AG20443 (cell line): ENCODE results near the gene SAMSN1.

Experiments
- DNase-seq: peaks from one replicate; pipeline ENCODE4 v3.0.0; 2012; ENCODE audit warnings: low spot score, mixed read lengths

Gene SAMSN1

DNA sequence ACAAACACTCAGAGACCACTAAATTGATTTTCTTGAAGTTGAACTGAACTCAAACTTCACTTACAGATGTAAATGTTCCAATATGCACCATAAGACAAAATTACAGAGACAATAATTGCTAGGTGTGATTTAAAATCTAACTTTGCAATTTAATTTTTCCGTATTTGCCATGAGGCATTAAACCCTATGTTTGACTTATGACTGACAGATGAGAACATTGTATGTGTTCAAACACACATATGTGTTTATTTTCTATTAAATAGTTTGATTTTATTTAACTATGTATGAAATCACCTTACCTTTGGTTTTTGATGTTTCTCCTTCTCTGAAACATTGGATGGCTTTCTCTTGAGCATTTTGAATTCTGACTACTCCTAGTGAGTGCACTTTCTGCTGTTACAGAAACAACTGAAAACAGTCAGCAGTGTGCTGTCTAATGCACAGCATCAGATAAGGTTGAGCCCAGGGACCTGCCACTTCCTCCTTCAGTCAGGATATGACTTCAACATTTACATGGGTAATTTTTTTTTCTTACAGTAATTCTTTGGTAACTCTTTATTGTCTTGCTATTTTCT, at the start of gene SAMSN1:
Gene SAMSN1 (minus strand): TSS at position 410 of the 575 bp plus-strand sequence. CDS start 54 bp downstream, at position 356.
- no peak for DNase-seq

DNA sequence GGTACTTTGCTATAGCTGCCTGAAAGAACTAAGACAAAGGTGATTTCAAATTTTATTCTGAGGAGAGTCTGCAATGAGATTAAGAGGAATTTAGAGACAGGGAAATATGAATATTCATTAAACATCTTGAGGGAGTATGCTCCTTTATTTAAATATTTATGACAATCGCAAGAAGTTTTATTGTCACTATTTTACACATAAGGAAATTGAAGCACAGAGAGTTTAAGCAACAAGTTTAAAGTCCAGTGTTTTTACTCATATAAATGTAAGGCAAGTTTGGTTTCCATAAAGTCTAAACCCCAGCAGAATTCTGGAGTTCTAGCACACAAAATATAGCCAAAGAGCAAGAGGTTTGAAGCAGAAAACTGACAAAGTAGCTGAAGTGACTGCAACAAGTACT, 49.3 kb upstream of the SAMSN1 start:
- DNase-seq: no peak

DNA sequence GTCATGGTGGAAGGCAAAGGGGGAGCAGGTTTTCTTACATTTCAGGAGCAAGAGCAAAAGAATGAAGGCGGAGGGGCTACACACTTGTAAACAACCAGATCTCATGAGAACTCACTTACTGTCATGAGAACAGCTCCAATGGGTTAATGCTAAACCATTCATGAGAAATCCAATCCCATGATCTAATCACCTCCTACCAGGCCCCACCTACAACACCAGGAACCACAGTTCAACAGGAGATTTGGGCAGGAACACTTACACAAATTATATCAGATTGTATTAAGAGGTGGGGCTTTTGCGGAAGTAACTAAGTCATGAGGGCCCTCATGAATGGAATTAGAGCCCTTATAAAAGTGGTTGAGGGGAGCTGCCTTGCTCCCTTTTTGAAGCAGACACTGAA, 48.9 kb upstream of the SAMSN1 start:
- DNase-seq: no peak

DNA sequence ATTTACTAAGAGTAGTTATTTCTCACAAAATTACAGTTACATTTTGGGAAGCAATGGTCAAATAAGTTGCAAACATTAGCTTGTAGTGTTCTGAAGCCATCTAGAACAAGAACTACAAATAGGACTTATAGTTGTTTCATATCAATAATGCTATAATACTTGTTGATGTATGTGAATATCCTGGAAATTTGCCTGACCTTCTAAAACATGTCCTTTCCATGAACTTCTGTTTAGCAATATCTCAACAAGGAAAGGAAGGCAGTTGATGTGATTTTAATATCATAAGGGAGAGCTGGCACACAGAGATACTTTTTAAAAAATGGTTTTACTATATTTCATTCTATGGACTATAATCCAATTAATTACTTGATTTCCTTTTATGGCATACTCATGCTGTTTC, 47.1 kb upstream of the SAMSN1 start:
- DNase-seq: no peak

DNA sequence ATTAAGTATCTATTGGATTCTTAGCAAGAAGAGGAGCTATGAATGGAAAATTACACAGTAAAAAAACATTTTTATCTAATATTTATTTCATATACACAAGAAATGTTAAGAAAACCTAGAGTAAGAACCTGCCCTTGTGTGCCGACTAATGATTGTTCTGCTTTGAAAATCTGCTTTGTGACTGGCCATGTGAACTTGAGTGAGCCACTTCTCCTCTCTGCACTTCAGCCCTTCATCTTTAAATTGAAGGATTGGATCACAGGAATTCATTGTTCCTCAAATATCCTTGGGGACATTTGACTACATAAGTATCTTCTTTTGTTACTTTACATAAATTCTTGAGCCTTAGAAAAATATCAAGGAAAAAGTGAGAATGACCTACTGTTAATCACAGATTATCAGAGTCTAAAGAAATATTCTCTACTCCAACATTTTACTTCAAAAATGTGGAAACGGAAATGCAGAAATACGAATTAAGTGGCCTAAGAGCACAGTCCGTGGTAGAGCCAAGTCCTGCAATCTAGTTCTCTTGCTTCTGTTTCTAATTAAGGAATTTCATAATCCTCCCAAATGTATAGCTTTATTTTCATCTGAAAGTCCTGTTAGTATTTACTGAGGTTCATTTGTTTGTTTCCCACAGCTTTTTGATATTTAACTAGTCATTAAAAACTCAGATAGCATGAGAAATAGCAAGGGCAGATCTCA, 46.3 kb upstream of the SAMSN1 start:
- no peak for DNase-seq

DNA sequence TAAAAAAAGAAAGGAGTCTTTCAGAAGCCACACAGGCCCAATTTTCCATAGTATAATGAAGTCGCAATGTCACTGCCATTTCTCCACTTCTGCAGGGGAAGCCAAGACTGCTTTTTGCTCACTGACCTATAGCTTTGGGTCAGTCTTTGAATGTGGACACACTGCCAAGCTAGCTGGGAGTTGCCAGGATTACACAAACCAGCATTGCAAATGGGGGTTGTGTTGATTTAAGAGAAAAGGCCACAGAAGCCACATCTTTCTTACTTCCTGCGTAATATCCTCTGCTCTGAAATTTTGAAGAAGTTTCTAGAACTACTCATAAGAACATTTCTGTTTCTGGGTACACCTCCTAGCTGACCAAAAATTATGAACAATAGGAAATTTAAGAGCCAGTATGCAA, 45.8 kb upstream of the SAMSN1 start:
- no peak for DNase-seq

DNA sequence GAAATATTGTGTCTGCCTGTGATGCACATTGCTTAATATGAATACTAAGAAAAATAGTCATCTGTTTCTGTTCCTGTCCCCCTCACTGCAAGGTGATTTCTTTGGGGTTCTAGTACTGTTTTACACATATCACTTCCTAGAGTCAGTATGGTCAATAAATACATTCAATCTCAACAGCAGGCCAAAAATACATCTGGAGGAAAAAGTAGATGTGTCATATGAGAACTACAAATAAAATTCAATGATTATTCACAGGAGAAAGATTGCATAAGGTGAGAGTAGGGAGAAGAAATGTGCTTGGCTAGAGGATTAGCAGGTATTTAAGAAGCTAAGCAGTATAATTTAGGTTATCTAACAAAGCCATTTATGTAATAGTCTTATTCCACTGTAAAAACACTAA, 45.3 kb upstream of the SAMSN1 start:
- no peak for DNase-seq

DNA sequence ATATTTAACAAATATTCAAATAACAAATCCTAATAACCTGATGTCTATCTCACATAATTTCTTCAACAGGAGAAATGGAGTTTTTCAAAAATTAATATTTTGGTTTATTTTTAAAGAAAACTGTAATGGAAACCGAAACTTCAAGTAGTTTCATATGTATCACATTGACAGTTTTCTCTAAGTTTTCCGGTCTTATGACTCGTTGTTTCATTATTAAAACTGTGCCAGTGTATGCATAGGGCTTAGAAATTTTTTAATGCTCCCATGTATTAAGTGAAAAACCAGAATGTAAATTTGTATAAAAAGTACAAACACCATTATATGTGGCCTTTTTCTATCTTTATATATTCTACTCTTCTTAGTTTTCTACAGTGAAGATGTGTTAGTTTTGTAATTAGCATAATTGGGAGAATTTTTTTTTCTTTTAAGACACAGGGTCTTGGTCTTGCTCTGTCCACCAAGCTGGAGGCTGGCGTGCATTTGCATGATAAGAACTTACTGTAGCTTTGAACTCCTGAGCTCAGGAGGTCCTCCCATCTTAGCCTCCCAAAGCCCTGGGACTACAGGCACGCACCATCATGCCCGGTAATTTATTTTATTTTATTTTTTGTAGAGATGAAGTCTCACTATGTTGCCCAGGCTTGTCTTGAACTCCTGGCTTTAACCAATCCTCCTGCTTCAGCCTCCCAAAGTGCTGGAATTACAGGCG, 43.9 kb upstream of the SAMSN1 start:
- no peak for DNase-seq

DNA sequence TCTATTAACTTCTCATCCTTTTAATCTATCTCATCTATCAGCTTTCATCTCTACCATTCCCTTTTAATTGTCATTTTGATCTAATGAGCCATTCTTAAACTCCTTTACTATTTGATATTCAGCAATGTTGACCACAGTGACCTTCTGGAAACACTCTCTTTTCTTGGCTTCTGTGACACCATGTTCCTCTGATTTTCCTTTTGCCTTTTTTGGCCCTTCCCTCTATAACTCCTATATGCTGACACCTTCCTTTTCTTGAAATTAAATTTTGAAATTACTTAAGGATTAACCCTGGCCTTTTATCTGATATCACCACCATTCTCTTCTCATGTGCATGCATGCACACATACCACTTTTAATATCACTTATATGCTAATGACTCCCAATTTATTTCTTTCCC, 41.2 kb upstream of the SAMSN1 start:
- no peak for DNase-seq

DNA sequence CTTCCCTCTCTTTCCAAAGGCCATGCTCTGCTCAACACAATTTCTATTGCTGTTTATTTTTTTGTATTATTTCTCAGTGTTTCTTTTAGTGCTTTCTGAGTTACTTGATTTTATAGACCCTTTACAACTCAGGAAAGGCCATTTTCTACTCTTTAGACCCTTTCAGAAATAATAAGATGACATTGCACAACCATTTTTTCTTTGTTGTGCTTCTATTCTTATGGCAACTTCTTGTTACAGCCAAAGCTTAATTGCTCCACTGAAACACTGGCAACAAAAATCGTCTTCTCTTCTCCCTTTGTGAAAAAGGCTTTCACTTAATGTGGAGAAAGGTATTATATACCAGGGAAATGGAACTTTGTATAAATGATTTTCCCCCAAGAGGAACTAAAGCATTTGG, 39.0 kb upstream of the SAMSN1 start:
- DNase-seq: no peak

DNA sequence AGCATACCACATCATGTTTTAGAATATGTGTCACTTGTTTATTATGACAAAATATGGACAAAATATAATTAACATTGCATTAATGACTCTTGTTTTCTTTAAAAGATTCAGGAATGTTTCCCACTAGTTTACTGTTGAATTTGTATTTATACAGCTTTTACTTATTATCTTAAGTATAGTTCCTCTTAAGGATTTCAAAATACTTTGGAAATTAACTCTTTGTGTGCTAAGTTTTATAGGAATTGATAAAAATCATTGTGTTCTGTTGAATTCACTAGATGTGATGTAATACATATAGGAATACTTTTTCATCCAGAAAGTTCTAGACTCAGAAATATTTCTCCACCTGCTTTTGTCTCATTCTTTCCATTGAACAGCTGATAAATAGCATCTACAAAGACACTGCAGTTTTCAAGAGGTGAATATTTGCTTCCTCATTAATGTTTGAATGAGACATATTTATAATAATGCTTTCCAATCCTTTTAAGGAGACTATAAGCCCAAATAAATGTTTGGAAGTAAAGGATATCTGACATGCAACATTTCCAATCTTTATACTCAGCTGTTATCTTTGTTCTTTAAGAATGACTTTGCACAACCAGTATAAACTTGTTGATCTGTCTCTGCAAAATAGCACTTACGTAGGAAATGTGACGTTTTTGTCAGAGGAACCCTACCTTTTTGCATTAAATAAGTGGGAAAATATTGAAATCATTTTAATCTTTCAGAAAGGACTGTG, 38.4 kb upstream of the SAMSN1 start:
- DNase-seq: no peak

DNA sequence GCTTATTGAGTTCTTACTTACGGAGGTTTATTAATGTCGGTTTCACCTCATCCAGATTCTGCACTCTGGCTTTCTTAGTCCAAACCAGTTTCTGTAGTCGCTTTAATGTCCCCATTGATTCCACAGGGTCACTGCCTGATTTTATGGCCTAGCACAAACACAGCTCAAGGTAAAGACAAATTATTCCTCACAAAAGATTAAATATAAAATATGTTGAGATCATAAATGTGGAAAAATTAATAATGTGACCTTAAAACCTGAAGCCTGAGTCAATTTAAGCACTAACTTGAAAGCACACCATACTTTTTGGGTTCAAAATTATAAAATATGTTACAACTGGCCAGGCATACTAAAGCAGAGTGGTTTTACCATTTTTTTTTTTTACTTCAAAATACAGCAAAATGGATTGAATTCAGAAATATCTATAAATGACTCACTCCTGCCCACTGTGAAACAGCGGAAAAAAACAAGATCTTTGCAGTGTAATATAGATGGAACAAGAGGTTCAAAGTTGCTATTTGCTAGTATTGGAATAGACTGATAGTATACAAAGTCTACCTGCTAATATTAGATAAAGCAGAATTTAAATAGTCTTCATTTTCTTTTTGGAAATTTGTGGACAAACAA, 37.6 kb upstream of the SAMSN1 start:
- DNase-seq: no peak

DNA sequence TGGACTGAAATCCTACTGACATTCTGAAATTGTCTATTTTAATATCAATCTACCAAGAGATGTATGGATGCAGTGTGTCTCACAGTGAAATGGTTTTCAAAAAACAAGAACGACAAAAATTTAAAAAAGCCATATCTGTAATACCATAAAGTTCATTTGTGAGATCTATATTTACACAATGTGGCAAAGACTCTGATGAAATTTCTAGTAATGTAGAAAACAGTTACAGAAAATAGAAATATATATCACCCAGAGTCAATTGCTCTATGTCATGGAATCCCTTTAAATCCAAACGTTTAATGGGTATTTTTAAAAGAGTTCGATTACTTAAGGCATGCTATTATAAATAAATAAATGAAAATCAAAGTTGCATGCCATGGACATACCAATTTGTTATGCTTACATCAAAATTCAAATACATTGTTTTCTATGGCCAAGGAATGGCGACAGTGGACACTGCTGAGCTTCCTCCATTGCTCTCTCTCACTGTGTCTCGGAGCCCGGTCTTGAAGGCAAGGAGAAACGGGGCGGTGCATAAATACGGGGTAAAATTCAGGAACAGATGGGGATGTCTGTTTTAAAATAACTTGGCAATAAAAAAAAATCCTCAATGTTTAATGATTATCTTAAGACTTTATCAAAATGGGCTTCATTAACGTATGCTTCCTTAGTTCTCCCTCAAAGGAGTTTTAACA, 37.0 kb upstream of the SAMSN1 start:
- no peak for DNase-seq

DNA sequence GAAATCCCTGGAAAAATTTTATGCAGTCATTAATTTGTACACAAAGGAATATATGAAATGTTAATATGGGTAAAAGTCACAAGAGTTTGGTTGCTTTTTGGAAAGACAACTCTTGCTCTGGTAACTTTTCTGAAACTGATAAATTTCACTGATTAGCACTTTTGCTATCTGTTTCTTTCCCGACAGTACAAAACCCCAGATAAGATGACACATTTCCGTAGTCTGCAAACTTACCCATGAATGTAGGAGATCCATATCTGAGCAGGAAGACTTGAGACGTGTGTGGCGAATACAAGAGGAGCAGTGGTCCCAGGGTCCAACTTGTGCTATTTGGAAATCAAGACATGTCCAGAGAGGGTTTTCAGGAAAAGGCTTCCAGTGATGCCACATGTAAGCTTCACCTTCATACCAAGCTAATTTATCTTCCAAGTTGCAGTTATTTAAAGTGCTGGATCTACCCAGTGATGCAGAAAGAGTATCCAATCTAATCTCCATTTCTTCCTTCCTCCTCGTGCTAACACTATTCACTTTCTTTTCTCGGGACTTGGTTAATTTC, 35.9 kb upstream of the SAMSN1 start:
- no peak for DNase-seq

DNA sequence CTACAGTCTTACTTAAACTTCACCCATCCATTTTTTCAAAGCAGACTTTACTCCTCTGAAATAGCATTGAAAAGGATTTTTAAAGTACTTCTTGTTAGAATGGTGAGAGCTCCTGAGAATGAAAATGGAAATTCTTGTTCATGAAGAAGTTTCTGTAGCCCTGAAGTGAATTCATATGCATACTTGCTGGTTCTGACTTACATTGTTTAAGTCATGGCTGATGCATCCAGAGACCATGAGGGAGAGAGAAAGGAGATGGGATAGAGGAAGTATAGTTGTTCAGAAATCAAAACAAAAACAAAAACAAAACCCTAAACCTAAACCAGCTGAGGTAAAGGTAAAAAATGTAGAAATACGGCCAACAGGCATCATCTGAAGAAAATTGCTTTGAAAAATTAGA, 27.1 kb upstream of the SAMSN1 start:
- no peak for DNase-seq

DNA sequence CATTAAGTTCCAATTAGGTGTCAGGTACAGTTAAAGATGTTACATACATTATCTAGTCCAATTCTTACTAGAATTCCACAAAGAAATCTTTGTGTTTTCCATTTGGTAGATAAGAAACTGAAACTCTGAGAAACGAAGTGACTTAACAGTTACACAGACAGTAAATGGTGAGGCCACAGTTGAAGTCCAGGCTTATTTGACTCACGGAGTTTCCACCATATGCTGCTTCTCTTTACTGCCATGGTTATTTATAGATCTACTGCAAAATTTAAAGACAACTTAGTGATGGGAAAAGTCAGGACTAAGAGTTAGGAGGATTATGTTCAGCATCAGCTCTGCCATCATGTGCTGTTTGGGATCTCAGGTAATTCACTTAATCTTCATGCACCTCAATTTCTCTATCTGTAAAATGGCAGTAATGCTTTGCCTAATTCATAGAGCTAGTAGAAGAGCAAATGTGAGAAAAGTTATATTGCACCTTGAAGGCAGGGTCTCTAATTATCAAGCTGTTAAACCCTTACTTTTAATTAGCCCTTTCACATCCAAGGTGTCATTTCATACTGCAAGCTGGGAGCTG, 26.2 kb upstream of the SAMSN1 start:
- DNase-seq: no peak

DNA sequence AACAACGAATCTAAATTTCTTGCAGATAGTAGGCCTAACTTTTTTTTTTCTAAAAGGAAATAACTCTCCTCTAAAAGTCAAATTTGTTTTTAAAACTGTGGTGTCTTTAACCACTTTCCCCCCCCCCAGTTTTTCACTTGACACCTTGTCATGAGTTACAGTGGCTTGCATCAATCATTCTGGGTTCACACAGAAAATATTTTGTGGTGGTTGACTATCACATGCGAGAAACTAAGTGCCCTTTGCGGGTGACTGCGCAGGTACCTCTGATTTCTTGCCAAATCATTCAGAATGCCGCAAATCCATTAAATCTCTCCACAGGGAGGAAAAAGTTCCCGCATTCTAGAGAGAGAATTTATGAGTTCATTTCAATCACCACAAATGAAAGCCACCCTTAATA, 23.8 kb upstream of the SAMSN1 start:
- no peak for DNase-seq

DNA sequence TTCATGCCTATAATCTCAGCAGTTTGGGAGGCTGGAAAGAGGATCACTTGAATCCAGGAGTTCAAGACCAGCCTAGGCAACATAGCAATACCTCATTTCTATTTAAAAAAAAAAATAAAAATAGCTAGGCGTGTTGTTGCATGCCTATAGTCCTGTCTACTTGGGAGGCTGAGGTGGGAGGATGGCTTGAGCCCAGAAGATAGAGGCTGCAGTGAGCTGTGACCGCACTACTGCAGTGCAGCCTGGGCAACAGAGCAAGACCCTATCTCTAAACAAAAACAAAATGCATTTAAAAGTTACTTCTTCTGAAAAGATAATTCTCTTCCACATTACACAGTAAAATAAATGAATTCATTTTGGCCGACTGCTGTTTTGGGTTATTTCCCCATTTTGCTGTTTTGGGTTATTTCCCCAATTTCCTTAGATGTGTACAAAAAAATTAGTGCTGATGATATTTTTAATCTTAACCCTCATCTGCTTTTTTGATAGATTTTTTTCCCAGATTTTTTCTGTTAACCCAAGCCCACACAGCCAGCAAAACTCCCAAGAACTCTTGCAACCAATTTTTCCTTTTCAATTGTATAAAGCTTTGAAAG, 23.0 kb upstream of the SAMSN1 start:
- no peak for DNase-seq

DNA sequence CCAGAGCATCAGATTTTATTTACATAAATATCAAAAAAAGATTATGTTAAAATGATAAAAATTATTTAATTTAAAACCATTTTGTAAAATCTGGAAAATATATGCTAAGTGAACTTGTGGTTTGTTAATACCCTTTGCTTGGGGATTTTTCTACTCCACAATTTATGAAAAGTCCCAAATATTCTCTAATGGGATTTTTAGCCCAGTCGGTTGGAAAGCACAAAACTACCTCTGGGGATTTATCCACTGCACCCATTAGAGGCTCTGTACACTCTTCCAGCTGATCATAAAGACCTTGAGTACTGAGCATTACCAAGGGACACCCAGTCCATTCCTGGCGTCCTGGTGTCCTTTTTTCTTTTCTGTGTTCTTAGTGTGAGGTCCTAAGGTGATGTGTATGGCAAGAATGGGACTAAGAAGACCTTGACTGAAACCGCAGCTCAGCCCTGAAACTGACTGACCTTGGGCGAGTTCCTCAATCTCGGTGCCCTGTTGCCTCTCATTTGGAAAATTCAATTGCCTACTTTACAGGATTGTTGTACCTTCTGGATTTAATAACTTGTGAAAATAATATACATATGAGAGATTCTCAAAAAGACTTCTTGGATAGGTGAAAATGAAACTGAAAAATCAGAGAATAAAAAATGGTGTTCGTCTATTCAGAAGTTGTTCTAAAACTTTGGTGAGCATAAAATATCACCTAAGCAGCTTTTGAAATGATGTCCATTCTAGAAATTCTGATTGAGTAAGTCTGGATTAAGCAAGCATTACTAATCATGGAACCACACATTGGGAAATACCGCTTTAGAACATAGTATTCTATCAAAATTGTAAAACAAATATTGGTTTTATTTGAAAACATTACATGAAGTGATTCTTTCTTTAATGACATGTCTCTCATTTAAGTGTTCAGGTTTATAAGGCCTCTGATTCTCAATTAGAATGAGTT, 21.5 kb upstream of the SAMSN1 start:
- DNase-seq: no peak

DNA sequence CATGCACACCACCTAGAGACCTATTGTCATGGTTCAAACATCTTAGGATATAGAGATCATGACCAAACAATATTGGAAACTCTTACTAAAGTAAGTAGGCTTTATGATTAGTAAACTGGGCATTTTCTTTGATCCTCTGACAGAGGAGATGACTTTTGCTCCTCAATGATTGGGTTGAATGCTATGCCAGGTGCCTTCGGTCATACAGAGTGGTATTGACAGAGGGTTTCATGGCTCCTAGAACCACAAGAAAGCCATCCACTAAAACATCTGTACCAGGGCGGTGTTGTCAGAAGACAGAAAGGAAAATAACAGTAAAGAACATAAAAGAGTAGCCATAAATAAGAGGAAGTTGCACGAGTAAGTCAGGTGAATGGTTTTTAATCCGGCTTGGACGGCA, 20.8 kb upstream of the SAMSN1 start:
- no peak for DNase-seq
